ENCODE measurements around the gene C11orf68.

C11orf68 gene

DNA sequence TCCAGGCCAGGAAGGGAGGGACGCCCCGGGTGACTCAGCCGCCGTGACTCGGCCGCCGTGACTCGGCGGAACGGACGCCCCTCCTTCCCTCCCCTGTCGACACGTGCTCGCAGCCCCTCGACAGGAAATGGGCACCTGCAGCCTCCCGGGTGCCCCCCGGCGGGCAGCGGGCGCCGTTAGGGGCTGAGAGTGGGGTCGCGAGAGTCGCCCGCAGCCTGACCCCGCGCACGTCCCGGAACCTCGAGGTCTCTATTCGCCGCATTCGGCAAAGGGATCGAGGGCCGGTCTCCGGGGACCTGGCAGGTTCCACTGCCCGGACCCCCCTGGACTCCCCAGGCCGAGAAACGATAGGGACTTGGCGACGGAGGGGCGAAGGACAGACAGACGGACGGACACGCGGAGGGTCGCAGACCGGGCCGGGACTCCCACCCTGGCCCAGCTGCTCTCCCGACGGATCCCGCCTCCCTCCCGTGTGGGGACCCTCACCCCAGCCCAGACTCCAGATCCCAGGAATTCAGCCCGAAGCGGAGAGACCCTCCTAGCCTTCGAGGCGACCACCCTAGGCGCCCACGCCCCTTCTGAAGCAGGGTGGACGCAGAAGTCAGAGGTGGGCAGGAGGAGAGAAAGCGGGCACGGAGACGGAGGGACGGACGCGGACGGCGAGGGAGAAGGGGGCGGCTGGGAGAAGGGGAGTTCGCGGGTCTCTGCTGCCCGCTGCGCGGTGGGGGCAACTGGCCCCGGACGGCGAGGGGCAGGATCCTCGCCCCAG, 19.3 kb downstream of the C11orf68 start:
- no peak for TF ChIP-seq ZFX (IDR thresholded peaks at IDR 0.05; ENCODE audit: borderline replicate concordance)
- TF ChIP-seq, protein P1, sequence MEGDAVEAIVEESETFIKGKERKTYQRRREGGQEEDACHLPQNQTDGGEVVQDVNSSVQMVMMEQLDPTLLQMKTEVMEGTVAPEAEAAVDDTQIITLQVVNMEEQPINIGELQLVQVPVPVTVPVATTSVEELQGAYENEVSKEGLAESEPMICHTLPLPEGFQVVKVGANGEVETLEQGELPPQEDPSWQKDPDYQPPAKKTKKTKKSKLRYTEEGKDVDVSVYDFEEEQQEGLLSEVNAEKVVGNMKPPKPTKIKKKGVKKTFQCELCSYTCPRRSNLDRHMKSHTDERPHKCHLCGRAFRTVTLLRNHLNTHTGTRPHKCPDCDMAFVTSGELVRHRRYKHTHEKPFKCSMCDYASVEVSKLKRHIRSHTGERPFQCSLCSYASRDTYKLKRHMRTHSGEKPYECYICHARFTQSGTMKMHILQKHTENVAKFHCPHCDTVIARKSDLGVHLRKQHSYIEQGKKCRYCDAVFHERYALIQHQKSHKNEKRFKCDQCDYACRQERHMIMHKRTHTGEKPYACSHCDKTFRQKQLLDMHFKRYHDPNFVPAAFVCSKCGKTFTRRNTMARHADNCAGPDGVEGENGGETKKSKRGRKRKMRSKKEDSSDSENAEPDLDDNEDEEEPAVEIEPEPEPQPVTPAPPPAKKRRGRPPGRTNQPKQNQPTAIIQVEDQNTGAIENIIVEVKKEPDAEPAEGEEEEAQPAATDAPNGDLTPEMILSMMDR (IDR thresholded peaks at IDR 0.05): no peak
- no peak overlapping the region for H3K27ac ChIP-seq

DNA sequence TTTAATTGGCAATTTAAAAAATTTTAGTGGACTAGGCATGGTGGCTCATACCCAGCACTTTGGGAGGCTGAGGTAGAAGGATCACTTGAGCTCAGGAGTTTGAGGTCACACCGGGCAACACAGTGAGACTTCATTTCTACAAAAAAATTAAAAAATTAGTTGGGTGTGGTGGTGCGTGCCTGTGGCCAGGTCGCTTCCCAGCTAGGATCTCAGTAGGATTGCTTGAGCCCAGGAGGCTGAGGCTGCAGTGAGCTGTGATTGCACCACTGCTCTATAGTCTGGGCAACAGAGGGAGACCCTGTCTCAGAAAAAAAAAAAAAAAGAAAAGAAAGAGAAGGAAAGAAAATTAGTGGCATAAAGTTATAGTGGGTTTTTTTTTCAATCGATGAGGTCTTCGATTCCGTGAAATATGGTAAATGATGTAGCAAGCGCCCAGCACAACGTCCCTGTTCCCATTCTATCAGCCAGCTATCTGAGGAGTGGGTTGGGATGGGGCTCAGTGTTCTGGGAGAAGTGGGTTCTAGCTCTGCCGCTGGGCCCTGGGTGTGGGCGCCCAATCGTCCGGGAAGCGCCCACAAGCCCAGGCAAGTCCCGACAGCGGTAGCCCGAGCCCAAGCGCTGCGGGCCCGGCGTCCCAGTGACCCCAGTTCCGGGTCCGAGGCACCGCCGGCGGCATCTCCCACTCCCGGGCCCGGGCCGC, 20.1 kb downstream of the C11orf68 start:
- no peak overlapping the region for H3K27ac ChIP-seq
- TF ChIP-seq ZFX (IDR thresholded peaks at IDR 0.05; ENCODE audit: borderline replicate concordance): no peak
- TF ChIP-seq, protein P1 (IDR thresholded peaks at IDR 0.05): no peak

DNA sequence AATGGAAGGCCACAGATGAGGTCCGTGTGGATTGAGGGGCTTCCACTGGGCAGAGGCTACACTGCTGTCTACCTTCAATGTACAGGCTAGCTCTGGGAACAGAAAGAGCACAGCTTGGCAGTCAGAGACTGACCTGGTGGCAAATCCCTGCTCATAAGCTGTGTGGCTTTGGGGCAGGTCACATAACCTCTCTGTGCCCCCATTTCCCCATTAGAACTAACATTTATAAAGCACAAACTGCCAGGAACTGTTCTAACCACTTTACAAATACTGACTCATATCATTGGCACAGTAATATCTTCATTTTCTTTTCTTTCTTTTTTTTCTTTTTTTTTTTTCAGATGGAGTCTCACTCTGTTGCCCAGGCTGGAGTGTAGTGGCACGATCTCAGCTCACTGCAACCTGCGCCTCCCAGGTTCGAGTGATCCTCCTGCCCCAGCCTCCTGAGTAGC, 21.8 kb downstream of the C11orf68 start:
- no peak for TF ChIP-seq ZFX (IDR thresholded peaks at IDR 0.05; ENCODE audit: borderline replicate concordance)
- TF ChIP-seq, protein P1 (IDR thresholded peaks at IDR 0.05): no peak
- no peak overlapping the region for H3K27ac ChIP-seq

DNA sequence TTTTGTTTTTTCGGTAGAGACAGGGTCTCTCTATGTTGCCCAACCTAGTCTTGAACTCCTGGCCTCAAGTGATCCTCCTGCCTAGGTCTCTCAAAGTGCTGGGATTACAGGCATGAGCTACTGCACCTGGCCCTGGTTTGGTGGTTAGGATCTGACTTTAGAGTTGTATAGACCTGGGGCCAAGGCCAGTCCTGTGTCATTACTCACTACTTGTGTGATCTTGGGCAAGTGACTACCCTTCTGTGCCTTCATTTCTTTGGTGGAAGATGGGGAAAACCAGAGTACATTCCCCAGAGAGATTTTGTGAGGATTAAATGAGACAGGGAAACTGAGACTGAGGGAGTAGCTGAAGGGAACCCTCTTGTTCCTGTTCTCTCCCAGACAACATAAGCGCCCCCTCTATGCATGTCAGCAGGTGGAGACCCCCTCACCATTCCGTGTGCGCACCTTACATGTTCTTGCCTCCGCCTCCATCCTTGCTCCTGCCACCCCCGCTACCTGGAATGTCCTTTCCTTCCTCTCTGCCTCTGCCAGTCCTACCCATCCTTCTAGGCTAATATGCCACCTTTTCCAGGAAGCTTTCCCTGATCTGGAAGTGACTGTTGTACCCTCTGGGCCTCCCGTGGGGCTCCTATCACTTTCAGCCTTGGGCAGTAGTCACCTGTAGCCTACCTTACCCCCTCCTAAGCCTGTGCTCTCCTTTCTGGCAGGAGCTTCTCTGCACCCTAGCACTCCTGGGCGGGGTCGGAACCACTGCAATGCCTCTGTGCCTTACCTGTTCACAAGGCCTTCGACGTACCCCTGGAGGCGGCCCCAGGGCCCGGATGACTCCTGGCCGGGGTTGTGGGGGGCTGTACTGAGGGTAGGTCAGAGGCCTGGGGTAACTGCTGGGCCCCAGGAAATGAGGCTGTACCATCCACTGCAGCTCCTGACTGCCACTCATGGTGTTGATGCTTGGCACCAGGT, 22.5 kb downstream of the C11orf68 start:
- TF ChIP-seq, protein P1 (IDR thresholded peaks at IDR 0.05): no peak
- TF ChIP-seq ZFX (IDR thresholded peaks at IDR 0.05; ENCODE audit: borderline replicate concordance): no peak
- H3K27ac ChIP-seq: no peak overlapping the region

DNA sequence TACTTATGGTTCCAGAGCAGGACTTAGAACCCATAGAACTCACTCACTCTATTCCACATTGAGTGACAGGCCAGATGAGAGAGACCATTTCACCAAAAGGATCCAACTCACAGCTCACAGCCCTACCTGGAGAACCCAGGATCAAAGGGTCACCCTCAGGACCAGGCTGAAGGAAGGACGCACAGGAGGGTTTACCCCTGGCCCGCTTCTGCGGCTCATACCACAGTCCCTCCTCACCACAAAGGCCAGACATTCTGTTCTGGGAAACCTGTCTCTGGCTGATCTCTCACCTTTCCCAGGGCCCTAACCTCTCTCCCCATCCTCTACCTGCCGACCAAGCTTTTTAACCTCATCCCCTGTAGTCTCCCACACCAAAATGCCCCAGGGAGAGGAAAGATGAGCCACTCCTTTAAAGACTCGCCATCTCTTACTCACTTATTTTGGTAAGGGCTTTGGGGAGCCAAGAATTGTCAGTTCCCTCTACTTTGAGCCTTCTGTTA, 23.3 kb downstream of the C11orf68 start:
- no peak overlapping the region for H3K27ac ChIP-seq
- TF ChIP-seq, protein P1 (IDR thresholded peaks at IDR 0.05): no peak
- no peak for TF ChIP-seq ZFX (IDR thresholded peaks at IDR 0.05; ENCODE audit: borderline replicate concordance)

DNA sequence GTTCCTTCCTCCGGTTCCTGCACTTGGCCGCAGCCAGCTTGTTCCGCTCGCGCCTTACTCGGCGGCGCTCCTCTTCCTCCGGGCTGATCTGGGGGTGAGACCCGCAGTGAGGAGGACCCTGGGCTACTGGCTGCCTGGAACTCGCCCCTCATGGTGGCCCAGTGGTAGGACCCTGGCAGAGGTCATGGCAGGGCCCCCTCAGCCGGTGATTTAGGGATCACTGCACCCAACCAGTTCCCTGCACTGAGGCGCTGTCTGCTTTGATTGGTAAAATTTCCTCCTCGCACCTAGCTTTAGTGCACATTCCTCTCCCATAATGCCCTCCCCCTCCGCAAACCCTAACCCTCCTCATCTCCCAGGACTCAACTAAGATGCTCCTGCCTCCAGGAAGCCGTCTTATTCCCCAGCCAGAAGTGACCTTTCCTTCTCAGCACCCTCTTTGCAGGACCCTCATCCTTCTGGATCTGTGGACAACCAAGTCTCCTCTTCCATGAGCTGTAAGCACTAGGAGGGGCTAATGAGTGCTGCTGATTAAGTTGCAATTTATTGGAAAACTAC, 24.7 kb downstream of the C11orf68 start:
- H3K27ac ChIP-seq: no peak overlapping the region
- TF ChIP-seq, protein P1 (IDR thresholded peaks at IDR 0.05): no peak
- TF ChIP-seq ZFX (IDR thresholded peaks at IDR 0.05; ENCODE audit: borderline replicate concordance): no peak

Data from 22Rv1 (cell line).